Measurements from ENCODE around the gene HLA-F.

DNA sequence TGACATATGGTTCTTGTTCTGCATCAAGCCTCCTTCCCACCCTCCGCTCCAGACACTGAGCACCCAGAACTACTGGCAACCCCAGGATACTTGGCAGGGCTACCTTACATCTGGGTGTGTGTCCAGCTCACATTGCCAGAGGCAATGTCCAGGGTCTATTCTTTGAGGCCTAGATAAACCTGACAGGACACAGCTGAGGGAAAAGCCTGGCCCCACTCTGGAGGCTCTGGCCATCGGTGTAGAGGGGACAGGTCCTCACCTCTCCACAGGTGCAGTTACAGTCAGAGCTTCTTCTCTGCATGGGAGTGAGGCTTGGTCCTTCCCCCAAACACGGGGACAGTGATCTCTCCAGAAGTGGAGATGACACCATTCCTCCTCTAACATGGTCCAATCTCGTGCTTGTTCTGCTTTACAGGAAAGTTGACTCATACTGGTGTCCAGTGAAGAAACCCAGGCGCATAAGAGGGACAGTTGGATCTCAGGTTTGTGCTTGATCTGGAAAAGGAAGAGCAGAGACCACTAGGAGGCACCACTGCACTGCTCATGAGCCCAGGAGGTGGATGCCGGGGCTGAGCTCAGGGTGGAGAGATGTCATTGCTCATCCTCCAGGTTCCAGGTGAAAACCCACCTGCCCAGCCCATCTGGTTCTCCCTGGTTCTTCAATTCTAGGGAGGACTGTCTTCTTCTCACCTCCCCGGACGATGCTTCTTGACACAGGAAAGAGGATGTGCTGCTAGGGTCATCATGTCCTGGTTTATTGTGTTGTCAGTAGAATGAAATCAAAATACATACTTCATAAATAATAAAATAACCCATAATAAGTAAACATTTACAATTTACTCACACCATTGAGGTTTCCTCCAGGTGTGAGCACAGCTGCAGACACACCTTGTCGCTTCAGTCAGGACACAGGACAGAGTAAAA is 14.7 kb downstream of the HLA-F start:
- TF ChIP-seq FOXP2 (optimal IDR thresholded peaks at IDR 0.05; ENCODE audit: borderline replicate concordance, extremely low read depth, extremely low read length, insufficient read depth) = no peak
- no peak for TF ChIP-seq REST (IDR thresholded peaks at IDR 0.05; ENCODE audit: insufficient read depth in 1 of 2, low read depth in 2 of 2, low read length in 2 of 2)
- no peak for TF ChIP-seq TAF1 (IDR thresholded peaks at IDR 0.05; ENCODE audit: borderline replicate concordance, insufficient read depth, low read length)
- TF ChIP-seq POLR2AphosphoS5 (IDR thresholded peaks at IDR 0.05; ENCODE audit: low read depth, low read length) = no peak
- TF ChIP-seq SIN3A (IDR thresholded peaks at IDR 0.05; ENCODE audit: borderline replicate concordance, insufficient read depth, low read length) = no peak
